C4-2B (cell line): Measurements from ENCODE around the gene YWHAG.
"Not testable (repeated sequence)": the region's sequence is repeated elsewhere in the genome, so short reads cannot be mapped to it uniquely, and the experiment has no call there.

Source experiments
- CTCF ChIP-seq: fragments of 450-650 bp; conservative IDR thresholded peaks from 2 replicates; pipeline ENCODE4 v1.5.1; 2017; ENCODE audit warnings: mild to moderate bottlenecking
- ZFX ChIP-seq: fragments of 450-650 bp; IDR thresholded peaks from 2 replicates; pipeline ENCODE4 v1.6.1; 2017

DNA sequence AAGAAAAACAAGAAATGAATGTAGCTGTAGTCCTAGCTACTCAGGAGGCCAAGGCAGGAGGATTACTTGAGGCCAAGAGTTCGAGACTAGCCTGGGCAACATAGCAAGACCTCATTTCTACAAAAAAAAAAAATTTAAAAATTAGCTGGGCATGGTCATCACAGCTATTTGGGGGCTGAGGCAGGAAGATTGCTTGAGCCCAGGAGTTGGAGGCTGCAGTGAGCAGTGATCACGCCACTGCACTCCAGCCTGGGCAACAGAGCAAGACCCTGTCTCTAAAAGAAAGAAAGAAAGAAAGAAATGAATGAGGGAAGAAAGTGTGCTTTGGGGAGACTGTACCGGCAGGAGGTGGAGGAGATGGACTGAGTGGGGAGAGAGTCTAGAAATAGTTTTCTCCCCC lies 5.0 kb upstream of the YWHAG start:
- not testable (repeated sequence) for TF ChIP-seq CTCF, ZFX
